Ascending aorta (tissue), 2 donors: ENCODE measurements around the gene PLIN1. TPM values are rescaled to one million over a fixed set of nuclear protein-coding genes. Genes with fewer than 3 reads are reported as not detected.

Experiments used
- DNase-seq, 2 donors: peaks; one replicate each; pipeline ENCODE4 v3.0.0-alpha.2; 2019; ENCODE audit warnings: low spot score in 2 of 2
- H3K27ac ChIP-seq, 2 donors: fragments of 200-600 bp; sonication (generic); one replicate each; pipeline ENCODE4 v1.5.1; 2016 to 2017; ENCODE audit warnings: mild to moderate bottlenecking in 1 of 2
- H3K27me3 ChIP-seq: fragments of 200-600 bp; sonication (generic); one replicate; pipeline ENCODE4 v1.5.1; 2017
- H3K36me3 ChIP-seq, 2 donors: fragments of 200-600 bp; sonication (generic); one replicate each; pipeline ENCODE4 v1.5.1; 2016
- H3K4me1 ChIP-seq, 2 donors: fragments of 200-600 bp; sonication (generic); one replicate each; pipeline ENCODE4 v1.5.1; 2016 to 2017; ENCODE audit warnings: mild to moderate bottlenecking in 1 of 2
- H3K4me3 ChIP-seq, 2 donors: fragments of 200-600 bp; sonication (generic); one replicate each; pipeline ENCODE4 v1.5.1; 2016 to 2017; ENCODE audit warnings: mild to moderate bottlenecking in 1 of 2
- H3K9me3 ChIP-seq, 2 donors: fragments of 200-600 bp; sonication (generic); one replicate each; pipeline ENCODE4 v1.5.1; 2016
- intact Hi-C: fragments of 100-400 bp; cut with DNase I; formaldehyde crosslinking; loops from one replicate; pipeline ENCODE4 v1.15.1; 2023
- total RNA-seq: library from RNA; depleted of rRNA; stranded (reverse); fragments of >200 nt; gene quantifications from one replicate; pipeline ENCODE4 v1.1.0, GENCODE V29; 2016
- TF ChIP-seq, protein P1 (sequence below), 3 experiments: fragments of 200-600 bp in 2 of 3; fragments of 450-650 bp in 1 of 3; sonication (generic) in 2 of 3; IDR thresholded peaks; one replicate each; pipeline ENCODE4 v1.5.1; 2016 to 2019; ENCODE audit warnings: antibody characterized with exemption in 3 of 3, mild to moderate bottlenecking in 1 of 3, moderate library complexity in 1 of 3

PLIN1 gene
- total RNA-seq, 1 donor from 2014 or later = 39.3 TPM

DNA sequence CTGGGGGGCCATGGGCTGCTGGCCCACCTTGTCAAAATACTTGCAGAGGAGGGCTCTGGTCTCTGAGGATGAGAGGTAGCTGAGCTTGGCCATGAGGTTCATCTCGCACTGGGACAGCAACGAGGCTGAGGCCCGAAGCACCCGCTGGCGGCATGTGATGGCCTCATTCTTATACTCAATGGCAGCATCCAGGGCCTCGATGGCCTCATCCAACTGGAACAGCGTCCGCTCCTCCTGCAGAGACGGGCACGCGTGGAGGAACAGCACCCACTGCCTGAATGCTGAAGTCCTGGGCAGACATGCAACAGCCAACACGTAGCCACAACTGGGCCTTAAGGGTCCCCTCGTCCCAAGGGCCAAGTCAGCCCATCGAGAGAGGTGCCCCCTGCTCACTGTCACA is 48.9 kb downstream of the PLIN1 start:
- intact Hi-C loops = no loop called here
- no peak overlapping the region for H3K4me3 ChIP-seq
- no peaks in the 10 kb centered on the region for H3K4me1 ChIP-seq
- H3K27ac ChIP-seq = no peak overlapping the region
- DNase-seq = no peak
- H3K27me3 ChIP-seq = no peaks in the 10 kb centered on the region
- TF ChIP-seq, protein P1, sequence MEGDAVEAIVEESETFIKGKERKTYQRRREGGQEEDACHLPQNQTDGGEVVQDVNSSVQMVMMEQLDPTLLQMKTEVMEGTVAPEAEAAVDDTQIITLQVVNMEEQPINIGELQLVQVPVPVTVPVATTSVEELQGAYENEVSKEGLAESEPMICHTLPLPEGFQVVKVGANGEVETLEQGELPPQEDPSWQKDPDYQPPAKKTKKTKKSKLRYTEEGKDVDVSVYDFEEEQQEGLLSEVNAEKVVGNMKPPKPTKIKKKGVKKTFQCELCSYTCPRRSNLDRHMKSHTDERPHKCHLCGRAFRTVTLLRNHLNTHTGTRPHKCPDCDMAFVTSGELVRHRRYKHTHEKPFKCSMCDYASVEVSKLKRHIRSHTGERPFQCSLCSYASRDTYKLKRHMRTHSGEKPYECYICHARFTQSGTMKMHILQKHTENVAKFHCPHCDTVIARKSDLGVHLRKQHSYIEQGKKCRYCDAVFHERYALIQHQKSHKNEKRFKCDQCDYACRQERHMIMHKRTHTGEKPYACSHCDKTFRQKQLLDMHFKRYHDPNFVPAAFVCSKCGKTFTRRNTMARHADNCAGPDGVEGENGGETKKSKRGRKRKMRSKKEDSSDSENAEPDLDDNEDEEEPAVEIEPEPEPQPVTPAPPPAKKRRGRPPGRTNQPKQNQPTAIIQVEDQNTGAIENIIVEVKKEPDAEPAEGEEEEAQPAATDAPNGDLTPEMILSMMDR (IDR thresholded peaks at IDR 0.05) = no peak
- H3K36me3 ChIP-seq = peaks cover 73 to 74% of the 10 kb centered on the region in 2 donors
- no peaks in the 10 kb centered on the region for H3K9me3 ChIP-seq

GRCh38 chr15:89629829-89630228 is 49.3 kb downstream of the PLIN1 start:
- intact Hi-C loops = no loop called here
- Histone ChIP-seq H3K4me3 (no peak overlapping the region), H3K27ac (no peak overlapping the region), H3K4me1 (no peaks in the 10 kb centered on the region), H3K27me3 (no peaks in the 10 kb centered on the region), H3K9me3 (no peaks in the 10 kb centered on the region), H3K36me3 (peaks cover 73 to 74% of the 10 kb centered on the region in 2 donors)
- DNase-seq = no peak
- TF ChIP-seq, protein P1 (IDR thresholded peaks at IDR 0.05) = no peak

- Histone ChIP-seq H3K9me3 (no peaks in the 10 kb centered on the region), H3K36me3 (peaks cover 72 to 74% of the 10 kb centered on the region in 2 donors), H3K4me3 (no peak overlapping the region), H3K4me1 (no peaks in the 10 kb centered on the region), H3K27ac (no peak overlapping the region), H3K27me3 (no peaks in the 10 kb centered on the region)
- no peak for DNase-seq
- TF ChIP-seq, protein P1 (IDR thresholded peaks at IDR 0.05) = no peak
- intact Hi-C loops = no loop called here
These were observed 50.1 kb downstream of the PLIN1 start for GRCh38 chr15:89628806-89629715.

DNA sequence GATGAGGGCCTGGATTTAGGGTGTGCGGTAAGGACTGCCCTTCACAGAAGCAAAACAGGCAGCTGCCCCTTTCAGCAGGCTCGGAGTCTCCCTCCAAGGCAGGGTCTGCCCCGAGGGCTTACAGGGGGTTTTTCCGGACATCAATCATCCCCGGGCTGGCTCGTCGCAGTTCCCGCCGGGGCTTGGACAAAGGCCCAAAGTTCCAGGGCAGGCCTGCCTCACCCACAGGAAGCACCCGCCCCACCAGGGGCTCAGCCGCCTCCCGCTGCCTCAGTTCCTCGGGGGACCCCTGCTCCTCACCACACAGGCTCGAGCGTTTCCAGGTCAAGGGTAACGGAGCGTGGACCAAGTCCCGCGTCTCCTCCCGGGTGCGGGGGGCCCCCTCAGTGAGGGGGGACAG is 50.9 kb downstream of the PLIN1 start:
- no peaks in the 10 kb centered on the region for H3K9me3 ChIP-seq
- no peak for DNase-seq
- no peaks in the 10 kb centered on the region for H3K27me3 ChIP-seq
- TF ChIP-seq, protein P1 (IDR thresholded peaks at IDR 0.05) = no peak
- intact Hi-C loops = no loop called here
- peaks cover 65 to 68% of the 10 kb centered on the region in 2 donors for H3K36me3 ChIP-seq
- H3K27ac ChIP-seq = no peak overlapping the region
- H3K4me3 ChIP-seq = no peak overlapping the region
- H3K4me1 ChIP-seq = peaks cover 0 to 6% of the 10 kb centered on the region in 2 donors

DNA sequence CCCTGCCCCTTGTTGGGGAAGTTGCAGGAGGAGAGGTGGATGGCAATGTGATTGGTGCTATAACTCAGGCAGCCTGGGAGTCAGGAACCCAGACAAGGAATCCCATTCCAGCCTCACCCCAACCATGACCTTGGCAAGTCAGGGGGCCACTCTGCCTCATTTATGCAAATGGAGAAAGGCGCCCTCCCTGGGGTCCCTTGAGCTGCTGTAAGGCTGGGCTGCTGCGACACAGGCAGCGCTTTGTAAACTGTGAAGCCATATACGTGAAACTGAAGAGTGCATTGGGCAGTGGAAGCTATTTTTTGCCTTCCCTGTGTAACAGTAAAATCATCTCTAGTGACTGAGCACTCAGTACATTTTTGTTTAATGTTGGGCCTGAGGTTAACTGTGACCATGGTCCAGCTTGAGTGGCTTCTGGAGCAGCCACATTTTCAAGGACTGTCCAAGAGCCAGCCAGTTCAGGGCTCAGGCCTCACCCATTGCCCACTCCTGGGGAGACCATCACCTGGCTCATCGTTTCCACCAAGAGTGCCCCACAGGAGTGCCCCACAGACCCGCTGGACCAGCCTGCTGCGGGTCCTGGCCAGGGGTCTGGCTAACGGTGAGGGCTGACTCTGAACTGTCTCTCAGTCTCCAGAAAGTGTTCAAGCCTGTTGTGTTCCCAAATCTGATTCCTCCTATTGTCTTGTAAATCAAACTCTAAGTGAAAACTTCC is 51.8 kb downstream of the PLIN1 start:
- intact Hi-C loops = no loop called here
- no peak overlapping the region for H3K27ac ChIP-seq
- no peaks in the 10 kb centered on the region for H3K27me3 ChIP-seq
- DNase-seq = no peak
- H3K4me3 ChIP-seq = no peak overlapping the region
- H3K36me3 ChIP-seq = peaks cover 57 to 59% of the 10 kb centered on the region in 2 donors
- TF ChIP-seq, protein P1 (IDR thresholded peaks at IDR 0.05) = no peak
- no peaks in the 10 kb centered on the region for H3K9me3 ChIP-seq
- H3K4me1 ChIP-seq = peaks cover 0 to 12% of the 10 kb centered on the region in 2 donors
